ENCODE data around the gene NOTCH1.
"Not testable (repeated sequence)": the region's sequence is repeated elsewhere in the genome, so short reads cannot be mapped to it uniquely, and the experiment has no call there.

NOTCH1 gene

DNA sequence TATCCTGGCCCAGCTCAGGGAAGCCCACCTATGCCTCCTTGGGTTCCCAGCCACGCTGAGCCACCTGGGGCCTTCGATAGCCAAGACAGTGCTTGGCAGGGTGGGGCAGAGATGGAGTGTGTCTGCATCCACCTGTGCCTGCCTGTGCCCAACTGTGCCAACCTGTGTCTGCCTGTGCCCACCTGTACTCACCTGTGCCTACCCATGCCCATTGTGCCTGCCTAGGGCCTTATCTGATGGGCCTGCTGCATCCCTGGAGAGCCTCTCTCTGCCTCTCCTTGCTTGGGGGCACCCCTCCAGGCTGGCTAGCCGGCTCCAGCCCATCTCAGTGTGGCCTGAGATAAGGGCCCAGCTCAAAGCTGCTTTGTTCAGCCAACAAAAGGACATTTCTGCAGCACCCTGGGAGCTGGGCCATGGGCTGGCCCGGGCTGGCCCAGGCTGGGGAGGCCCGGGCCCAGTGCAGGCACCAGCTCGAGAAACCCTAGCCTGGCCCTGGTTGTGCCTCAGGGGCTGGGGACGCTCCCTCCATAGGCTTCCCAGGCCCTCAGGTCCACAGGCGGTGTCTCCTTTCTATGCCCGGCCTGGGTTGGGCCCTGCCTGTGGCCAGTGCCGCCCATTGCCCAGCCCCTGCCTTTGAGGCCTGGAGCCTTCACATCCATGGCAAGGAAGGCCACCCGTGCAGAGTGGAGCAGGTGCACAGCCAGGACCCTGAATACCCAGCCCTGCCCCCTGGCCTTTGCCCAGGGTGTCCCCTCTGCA is 37.3 kb upstream of the NOTCH1 start:
- H3K36me3 ChIP-seq (replicated peaks; ENCODE audit: low read depth, low read length) = no peaks in the 10 kb centered on the region
- H3K27ac ChIP-seq (ENCODE audit: low read length) = no peak overlapping the region
- no peak overlapping the region for H3K4me2 ChIP-seq (ENCODE audit: low read length)
- H3K4me3 ChIP-seq (ENCODE audit: low read length) = no peak overlapping the region
- no peaks in the 10 kb centered on the region for H3K79me2 ChIP-seq (ENCODE audit: low read length)
- no peaks in the 10 kb centered on the region for H3K27me3 ChIP-seq (ENCODE audit: low read depth, low read length)
- peaks cover 10% of the 10 kb centered on the region for H3K9me3 ChIP-seq (ENCODE audit: insufficient read depth, low read length)
- H3K4me1 ChIP-seq (ENCODE audit: low read length) = peaks cover 13% of the 10 kb centered on the region
- H2AFZ ChIP-seq (ENCODE audit: low read depth, low read length) = no peak overlapping the region
- TF ChIP-seq, protein P1, sequence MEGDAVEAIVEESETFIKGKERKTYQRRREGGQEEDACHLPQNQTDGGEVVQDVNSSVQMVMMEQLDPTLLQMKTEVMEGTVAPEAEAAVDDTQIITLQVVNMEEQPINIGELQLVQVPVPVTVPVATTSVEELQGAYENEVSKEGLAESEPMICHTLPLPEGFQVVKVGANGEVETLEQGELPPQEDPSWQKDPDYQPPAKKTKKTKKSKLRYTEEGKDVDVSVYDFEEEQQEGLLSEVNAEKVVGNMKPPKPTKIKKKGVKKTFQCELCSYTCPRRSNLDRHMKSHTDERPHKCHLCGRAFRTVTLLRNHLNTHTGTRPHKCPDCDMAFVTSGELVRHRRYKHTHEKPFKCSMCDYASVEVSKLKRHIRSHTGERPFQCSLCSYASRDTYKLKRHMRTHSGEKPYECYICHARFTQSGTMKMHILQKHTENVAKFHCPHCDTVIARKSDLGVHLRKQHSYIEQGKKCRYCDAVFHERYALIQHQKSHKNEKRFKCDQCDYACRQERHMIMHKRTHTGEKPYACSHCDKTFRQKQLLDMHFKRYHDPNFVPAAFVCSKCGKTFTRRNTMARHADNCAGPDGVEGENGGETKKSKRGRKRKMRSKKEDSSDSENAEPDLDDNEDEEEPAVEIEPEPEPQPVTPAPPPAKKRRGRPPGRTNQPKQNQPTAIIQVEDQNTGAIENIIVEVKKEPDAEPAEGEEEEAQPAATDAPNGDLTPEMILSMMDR (IDR thresholded peaks at IDR 0.05; ENCODE audit: low read depth, low read length) = no peak
- no peak for TF ChIP-seq EZH2phosphoT487 (IDR thresholded peaks at IDR 0.05; ENCODE audit: low read depth)
- H4K20me1 ChIP-seq (ENCODE audit: insufficient read depth, low read length) = no peaks in the 10 kb centered on the region
- H3K9ac ChIP-seq (ENCODE audit: low read length) = no peak overlapping the region

DNA sequence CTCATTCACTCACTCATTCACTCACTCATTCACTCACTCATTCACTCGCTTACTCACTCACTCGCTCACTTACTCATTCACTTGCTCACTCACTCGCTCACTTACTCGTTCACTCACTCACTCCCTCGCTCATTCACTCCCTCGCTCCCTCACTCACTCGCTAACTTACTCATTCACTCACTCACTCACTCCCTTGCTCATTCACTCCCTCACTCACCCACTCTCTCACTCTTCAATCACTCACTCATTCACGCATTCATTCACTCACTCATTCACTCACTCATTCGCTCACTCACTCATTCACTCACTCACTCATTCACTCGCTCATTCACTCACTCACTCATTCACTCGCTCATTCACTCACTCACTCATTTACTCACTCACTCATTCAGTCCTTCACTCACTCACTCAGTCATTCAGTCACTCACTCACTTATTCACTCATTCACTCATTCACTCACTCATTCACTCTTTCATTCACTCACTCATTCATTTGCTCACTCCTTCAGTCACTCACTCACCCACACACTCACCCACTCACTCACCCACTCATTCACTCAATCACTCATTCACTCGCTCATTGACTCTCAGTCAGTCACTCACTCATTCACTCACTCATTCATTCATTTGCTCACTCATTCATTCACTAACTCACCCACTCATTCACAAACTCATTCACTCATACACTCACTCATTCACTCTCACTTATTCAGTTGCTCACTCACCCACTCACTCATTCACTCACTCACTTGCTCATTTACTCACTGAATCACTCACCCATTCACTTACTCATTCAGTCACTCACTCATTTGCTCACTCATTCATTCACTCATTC is 36.0 kb upstream of the NOTCH1 start:
- Histone ChIP-seq H3K9ac (ENCODE audit: low read length) (no peak overlapping the region), H3K27ac (ENCODE audit: low read length) (no peak overlapping the region), H3K4me2 (ENCODE audit: low read length) (no peak overlapping the region), H3K4me3 (ENCODE audit: low read length) (no peak overlapping the region), H4K20me1 (ENCODE audit: insufficient read depth, low read length) (no peaks in the 10 kb centered on the region), H3K9me3 (ENCODE audit: insufficient read depth, low read length) (peaks cover 10% of the 10 kb centered on the region), H3K27me3 (ENCODE audit: low read depth, low read length) (no peaks in the 10 kb centered on the region), H3K79me2 (ENCODE audit: low read length) (no peaks in the 10 kb centered on the region), H3K4me1 (ENCODE audit: low read length) (peaks cover 18% of the 10 kb centered on the region), H3K36me3 (replicated peaks; ENCODE audit: low read depth, low read length) (no peaks in the 10 kb centered on the region), H2AFZ (ENCODE audit: low read depth, low read length) (no peak overlapping the region)
- TF ChIP-seq EZH2phosphoT487 (IDR thresholded peaks at IDR 0.05; ENCODE audit: low read depth) = no peak
- TF ChIP-seq, protein P1 (IDR thresholded peaks at IDR 0.05; ENCODE audit: low read depth, low read length) = no peak

DNA sequence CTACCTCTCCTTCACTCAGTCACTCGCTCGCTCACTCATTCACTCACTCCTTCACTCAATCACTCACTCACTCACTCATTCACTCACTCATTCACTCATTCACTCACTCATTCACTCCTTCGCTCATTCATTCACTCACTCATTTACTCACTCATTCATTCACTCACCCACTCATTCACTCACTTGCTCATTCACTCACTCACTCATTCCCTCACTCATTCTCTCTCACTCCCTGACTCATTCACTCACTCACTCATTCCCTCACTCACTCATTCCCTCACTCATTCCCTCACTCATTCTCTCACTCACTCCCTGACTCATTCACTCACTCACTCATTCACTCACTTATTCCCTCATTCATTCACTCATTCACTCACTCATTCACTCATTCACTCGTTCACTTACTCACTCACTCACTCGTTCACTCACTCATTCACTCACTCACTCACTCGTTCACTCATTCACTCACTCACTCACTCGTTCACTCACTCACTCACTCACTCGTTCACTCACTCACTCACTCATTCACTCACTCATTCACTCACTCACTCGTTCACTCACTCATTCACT is 33.9 kb upstream of the NOTCH1 start:
- H3K4me1 ChIP-seq (ENCODE audit: low read length) = peaks cover 34% of the 10 kb centered on the region
- H3K4me3 ChIP-seq (ENCODE audit: low read length); H3K9ac ChIP-seq (ENCODE audit: low read length); H3K79me2 ChIP-seq (ENCODE audit: low read length); H3K36me3 ChIP-seq (replicated peaks; ENCODE audit: low read depth, low read length); H4K20me1 ChIP-seq (ENCODE audit: insufficient read depth, low read length); H3K27me3 ChIP-seq (ENCODE audit: low read depth, low read length); H2AFZ ChIP-seq (ENCODE audit: low read depth, low read length); H3K27ac ChIP-seq (ENCODE audit: low read length); H3K4me2 ChIP-seq (ENCODE audit: low read length): not testable (repeated sequence)
- H3K9me3 ChIP-seq (ENCODE audit: insufficient read depth, low read length) = peaks cover 10% of the 10 kb centered on the region

DNA sequence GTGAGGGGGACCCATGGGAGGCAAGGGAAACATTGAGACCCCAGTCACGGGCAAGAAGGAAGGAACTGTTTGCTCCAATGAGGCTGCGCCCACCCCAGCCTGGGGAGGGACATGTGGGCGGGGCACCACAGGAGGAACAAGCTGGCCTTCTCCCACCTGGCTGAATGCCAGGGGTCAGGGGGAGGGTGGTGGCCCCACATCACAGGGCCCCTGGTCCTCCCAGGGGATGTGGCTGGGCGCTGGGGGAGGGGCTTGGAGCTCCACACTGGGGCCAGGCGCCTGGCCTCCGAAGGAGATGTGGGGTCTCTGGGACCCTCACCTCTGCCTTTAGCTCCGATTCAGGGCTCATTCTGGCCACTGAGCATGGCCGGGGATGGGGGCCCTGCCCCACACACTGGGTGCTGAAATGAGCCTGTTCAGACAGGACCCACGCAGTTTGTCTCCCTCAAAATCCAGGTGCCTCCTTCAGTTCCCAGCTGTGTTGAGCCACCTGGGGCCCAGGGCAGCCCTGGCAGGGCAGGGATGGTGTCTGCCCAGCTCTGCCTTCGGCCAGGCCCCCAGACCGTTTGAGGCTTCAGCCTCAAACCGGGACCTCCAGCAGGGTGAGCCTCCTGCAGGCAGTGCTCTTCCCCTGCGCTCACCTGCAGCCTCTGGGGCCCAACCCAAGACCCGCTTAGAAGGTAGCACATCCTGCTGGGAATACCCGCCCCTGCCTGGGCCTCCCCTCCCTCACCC is 33.2 kb upstream of the NOTCH1 start:
- Histone ChIP-seq H3K27ac (ENCODE audit: low read length) (no peak overlapping the region), H2AFZ (ENCODE audit: low read depth, low read length) (no peak overlapping the region), H3K36me3 (replicated peaks; ENCODE audit: low read depth, low read length) (no peaks in the 10 kb centered on the region), H3K4me1 (ENCODE audit: low read length) (peaks cover 34% of the 10 kb centered on the region), H3K79me2 (ENCODE audit: low read length) (no peaks in the 10 kb centered on the region), H3K9me3 (ENCODE audit: insufficient read depth, low read length) (peaks cover 10% of the 10 kb centered on the region), H3K4me3 (ENCODE audit: low read length) (no peak overlapping the region), H3K4me2 (ENCODE audit: low read length) (0 out of 2 replicates have a peak overlapping the region, but pooled peaks have one; percentile 13), H3K27me3 (ENCODE audit: low read depth, low read length) (peaks cover 4% of the 10 kb centered on the region; the same call in 1 of the 2 replicates), H3K9ac (ENCODE audit: low read length) (no peak overlapping the region), H4K20me1 (ENCODE audit: insufficient read depth, low read length) (no peaks in the 10 kb centered on the region)
- TF ChIP-seq, protein P1 (IDR thresholded peaks at IDR 0.05; ENCODE audit: low read depth, low read length) = peak; percentile 11; the same call in 1 of the 2 replicates
- no peak for TF ChIP-seq EZH2phosphoT487 (IDR thresholded peaks at IDR 0.05; ENCODE audit: low read depth)
